Activated naive CD8-positive, alpha-beta T cell treated with anti-CD3 and anti-CD28 coated beads, Interleukin-2, amount 50 U/mL, for 16 hours (primary cell): ENCODE results near the gene PTPRN2.

Experiments used
- DNase-seq: peaks from one replicate; pipeline ENCODE4 v3.0.0-alpha.2; 2020; ENCODE audit warnings: low read depth, low spot score

PTPRN2 gene

DNA sequence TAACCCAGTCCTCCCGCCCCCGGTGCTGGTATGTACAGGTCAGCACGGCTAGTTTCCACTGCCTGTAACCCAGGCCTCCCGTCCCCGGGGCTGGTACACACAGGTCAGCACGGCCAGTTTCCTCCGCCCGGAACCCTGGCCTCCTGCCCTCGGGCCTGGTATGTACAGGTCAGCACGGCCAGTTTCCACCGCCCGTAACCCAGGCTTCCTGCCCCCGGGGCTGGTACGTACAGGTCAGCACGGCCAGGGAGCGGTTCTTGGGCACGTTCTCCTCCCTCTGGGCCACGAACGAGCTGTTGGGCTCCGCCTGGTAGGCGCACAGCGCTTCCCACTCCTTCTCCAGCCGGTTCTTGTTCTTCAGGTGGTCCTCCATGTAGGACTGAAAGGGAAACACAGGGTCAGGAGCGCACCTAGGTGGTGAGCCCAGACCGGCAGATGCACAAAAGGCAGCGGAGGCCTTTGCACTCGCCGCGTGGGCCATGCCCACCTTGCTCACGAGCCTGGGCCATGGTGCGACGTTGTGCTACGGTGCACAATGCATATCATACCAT, 966.4 kb downstream of the PTPRN2 start:
- DNase-seq = no peak

DNA sequence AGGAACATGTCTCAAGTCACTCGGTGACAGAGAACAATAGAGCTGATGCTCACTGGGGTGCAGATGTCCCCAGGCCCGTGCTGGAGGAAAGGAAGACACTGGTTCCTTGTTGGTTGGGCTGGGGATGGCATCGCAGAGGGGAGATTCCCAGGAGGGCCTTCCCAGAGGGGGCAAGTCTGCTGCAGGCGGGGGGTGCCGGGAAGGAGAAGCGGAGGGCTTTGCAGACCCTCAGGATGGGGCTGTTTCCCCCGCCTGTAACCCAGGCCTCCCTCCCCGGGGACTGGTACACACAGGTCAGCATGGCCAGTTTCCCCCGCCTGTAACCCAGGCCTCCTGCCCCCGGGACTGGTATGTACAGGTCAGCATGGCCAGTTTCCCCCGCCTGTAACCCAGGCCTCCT, 967.0 kb downstream of the PTPRN2 start:
- no peak for DNase-seq

DNA sequence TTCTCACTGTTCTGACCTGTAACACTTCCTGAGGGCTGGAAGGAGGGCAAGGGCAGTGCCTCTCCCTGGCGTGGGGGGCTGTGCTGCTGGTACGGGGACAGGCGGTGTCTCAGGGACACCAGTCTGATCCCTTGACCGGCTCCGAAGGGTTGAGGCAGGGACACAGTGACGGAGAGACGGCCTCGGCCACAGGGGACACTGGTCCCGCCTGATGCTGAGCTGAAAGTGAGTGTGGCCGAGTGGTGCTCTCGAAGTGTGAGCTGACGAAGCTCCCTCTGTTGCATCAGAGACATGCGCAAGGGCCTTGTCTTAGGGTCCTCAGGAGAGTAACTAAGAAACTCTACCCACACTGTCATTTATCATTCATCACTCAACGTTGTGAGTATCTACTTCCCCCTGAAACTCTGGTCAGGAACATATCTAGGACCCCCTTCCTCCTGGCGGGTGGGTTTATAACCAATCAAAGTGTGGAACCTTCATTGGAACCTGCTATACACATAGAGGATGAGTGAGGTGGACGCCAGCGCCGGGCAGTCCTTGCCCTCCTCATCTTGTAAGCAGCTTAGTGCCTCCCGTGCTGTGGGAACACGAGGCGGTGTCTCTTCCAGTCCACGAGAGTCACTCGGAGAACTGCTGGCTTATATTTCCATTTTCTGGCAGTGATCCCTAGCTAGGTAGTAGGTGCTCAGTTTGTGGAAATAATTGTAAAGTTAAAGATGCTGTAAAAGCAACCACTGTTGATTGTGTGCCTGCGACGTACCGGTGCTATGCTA, 967.7 kb downstream of the PTPRN2 start:
- DNase-seq = no peak

DNA sequence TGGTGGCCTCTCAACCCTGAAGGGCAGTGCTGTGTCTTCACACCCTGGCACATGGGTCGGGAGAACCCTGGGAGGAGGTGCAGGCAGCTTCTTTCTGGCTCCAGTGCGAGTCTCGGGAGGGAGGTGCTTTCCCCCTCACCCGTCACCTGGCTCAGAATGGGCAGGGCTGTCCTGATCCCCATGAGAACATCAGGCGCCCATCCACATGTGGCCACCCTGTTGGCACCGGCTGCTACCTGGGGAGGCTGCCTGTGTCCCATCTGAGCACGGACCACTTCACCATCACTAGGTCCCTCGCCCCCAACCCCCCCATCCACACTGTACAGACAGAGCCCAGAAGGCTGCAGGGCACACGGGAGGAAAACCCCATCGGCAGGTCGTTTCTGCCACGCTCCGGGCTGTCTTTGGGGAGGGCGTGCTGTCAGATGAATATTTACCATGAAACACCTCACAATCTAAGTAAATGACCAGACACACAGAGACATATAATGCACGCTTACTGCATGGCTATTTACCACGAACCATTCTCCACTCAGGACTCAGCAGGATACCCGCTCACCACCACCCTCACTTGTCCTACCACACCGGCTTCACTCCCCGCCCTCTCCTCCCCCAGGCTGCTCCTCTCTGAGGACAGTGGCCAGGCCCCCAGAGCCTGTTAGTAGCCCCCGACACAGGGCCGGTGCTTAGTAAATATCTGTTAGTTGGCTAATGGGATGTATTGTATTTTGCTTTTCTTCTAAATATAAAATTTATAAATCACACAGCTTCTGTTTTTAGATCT, 968.6 kb downstream of the PTPRN2 start:
- DNase-seq = no peak

DNA sequence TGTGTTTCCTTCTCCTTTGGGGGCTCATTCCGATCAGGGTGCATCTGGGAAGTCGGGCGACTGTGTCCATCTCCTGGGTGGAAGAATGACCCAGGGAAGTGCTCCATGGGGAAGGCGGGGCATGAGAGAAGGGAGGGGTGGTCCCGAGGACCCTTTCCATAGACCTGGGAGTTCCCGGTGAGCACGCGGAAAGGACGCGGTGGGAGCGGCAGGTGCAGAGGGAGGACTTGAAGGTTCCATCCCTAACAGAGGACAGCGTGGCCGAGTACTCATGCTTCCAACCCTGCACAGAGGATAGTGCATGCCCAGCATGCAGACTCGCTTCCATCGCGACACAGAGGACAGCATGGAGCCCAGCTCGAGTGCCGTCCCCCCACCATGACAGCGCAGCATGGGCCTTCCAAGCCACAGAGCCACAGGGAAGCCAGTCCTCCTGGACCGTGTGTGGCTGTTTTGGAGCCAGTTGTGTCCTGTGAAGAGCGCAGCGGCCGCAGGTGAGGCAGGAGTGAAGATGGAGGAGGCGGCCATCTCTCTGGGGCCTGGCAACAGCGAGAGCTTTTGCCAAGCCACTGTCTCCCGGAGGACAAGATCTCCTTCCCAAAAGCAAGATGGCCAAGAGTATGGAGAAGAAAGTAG, 969.4 kb downstream of the PTPRN2 start:
- DNase-seq = no peak

DNA sequence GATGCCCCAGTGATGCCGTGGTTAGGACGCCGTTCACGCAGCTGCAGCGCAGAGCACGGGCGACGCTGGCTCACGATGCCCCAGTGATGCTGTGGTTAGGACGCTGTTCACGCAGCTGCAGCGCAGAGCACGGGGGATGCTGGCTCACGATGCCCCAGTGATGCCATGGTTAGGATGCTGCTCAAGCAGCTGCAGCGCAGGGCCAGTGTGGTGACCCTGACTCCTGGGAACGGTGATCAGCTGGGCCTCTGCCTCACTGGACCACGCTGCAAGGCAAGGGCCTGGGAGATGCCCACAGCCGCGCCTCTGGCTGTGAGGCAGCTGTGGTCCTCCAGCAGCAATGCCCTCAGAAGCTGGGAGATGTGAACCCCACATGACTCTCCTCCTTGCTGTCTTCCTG, 970.2 kb downstream of the PTPRN2 start:
- no peak for DNase-seq

DNA sequence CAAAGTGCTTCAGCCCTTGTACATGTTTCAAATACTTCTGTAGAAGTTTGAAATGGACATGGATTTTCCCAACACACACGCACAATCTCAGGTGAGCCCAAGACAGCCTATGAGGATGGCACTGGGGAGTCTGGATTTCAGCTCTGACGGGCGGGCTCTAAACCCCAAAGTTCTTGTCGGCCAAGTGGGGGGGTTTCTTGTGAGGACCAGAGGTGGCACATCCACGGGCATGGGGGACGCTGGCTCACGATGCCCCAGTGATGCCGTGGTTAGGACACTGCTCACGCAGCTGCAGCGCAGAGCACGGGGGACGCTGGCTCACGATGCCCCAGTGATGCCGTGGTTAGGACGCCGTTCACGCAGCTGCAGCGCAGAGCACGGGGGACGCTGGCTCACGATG, 970.7 kb downstream of the PTPRN2 start:
- DNase-seq = no peak

DNA sequence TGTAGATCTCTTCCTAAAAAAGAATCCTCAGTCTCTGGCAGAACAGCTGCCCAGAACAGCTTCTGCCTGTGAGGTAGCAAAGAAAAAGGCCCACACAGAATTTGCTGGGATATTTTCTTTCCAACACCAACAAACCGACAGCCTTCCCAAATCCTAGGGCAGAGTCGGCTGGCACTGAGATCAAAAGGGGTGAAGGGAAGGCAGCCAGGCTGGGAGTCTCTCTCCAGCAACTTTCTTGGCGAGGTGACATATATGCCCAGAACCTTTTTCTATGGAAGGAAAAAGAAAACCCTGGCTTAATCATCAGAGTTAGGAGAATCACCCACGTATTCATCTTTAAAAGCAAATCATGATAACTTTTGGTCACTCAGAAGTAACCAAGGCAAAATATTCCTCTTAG, 971.2 kb downstream of the PTPRN2 start:
- no peak for DNase-seq

DNA sequence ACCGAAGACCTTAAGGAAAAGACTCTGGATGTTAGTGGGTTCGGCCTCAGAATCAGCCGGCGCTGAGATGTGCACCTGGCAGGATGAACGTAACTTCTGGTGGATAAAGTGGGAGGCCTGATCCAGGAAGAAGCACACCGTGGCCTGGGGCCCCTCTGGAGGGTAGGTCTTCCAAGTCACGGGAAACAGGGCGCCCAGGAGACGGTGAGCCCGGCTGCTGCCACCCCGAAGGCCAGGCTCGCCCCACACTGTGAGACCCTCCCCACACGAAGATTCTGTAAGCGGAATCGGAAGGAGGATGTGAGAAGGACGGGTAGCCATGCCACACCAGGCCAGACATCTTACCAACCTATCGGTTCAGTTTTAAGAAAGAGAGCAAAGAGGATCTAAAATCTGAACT, 971.8 kb downstream of the PTPRN2 start:
- no peak for DNase-seq

DNA sequence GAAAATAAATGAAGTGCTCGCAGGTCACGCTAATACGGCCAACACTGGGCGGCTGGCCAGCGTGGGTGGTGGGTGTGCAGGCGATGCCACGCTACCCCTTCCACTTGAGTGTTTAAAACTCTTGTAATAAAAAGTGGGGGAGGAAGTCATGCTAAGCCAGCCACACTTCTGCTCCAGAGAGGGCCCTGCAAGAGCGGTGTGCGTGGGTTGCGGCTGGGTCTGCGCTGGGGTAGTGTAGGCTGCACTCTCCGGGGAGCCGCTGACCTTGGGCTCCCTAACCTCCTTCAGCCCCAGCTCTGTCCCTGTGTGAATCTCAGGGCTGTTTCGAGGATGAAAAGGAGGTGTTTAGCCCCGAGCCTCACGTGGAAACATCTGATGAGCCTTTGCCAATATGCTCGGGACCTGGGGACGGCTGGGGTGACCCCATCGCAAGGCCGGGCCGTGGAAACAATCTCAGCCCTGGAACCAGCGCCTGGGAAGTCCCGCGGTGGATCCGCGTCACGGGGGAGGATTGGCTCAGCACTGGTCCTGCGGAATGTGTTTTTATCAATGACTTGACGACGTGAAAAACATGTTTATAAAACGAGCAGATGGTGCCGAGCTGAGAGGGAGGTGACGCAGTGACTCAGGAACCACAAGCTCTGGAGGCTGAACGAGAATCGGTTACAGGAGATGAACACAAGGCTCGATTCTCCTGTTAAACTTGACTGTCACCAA, 972.4 kb downstream of the PTPRN2 start:
- no peak for DNase-seq

DNA sequence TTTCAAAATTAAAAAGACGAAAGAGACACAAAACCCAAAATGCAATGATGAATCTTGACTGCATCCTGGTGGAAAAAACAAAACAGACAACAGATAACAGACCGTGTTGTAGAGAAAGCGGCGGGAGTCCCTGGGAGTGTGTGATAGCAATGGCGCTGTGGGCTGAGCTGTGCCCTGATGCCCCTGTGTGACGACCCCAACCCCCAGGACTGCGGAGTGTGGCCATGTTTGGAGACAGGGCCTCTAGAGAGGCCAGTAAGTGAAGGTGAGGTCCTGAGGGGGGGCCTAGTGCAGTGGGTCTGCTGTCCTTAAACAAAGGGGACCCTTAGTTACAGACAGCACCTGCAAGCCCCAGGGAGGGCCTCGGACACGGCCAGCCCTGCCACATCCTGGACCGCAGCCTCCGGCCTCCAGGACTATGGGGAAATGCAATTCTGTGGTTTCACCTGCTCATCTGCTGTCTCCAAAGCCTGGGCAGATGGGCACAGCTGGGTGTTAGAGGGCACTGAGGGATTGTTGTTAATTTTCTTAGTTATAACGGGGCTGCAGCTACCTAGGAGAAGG, 973.1 kb downstream of the PTPRN2 start:
- DNase-seq = no peak

DNA sequence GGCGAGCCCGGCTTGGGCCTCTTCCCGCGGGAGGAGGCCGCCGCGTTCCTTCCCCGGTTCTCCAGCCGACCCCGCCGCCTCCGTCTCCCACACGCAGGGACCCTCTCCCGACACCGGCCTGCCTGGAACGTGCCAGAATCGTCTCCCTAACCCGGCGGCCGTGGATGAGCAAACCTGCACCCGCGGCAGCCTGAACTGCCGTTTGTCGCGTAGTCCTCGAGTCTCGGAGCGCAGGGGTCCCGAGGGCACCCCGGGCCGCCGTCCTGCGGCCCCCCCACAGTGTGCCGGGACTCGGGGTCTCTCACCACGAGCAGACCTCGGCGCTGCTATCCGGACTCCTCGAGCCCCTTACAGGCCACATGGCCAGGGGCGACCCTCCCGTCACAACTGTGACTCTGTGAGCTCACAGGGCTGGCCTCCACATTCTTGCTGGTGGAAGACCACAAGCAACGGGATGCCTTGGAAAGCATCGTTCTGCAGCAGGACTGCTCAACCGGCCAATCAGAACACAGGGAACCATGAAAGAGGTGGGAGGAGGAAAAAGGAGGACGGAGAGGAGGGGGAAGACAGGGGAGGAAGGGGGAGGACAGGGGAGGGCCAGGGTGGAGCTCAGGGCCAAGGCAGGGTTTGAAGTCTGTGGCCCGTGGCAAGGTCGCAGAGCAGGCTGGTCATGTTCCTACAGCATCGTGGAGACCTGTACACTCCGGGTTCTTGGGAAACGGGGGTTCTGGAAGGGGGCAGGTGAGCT, 973.9 kb downstream of the PTPRN2 start:
- no peak for DNase-seq

DNA sequence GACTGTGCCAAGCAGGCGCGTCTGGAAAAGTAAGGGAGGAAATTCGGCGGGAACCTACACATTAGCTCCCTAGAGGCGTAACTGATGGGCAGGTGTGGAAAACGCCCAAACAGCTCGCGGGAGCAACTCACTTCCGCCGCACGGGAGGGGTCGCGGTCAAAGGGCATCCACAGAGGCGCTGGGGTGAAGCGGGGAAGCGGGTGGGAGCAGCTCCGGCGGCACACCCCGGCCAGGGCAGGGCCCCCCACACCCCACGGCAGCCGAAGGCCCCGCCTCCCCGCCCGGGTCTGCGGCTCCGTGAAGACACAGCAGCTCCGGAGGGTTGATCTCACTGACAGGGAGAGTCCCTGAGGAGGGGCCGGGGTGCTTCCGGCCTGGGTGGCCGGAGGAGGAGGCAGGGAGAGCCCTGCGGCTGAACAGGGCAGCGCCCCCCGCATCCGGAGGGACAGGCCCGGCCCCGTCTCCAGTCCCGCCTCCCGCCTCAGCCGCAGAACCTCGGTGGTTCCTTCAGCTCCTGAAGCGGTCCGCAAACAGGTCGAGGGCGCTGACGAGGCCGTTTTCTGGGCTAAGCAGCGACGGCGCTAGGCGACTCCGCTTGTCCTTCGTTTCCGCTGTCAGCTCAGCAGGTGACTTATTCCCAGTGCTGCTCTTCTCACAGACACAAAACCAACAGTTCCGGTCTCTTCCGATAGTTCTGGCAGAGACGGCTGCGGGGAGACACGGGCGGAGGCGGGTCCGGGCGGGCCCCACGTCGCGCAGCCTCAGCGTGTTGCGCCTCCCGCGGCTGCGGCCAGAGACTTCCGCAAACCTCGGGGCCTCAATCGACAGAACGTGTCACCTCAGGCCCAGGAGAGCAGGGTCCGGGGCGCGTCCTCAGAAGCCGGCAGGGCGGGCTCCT, 974.7 kb downstream of the PTPRN2 start:
- DNase-seq = no peak

DNA sequence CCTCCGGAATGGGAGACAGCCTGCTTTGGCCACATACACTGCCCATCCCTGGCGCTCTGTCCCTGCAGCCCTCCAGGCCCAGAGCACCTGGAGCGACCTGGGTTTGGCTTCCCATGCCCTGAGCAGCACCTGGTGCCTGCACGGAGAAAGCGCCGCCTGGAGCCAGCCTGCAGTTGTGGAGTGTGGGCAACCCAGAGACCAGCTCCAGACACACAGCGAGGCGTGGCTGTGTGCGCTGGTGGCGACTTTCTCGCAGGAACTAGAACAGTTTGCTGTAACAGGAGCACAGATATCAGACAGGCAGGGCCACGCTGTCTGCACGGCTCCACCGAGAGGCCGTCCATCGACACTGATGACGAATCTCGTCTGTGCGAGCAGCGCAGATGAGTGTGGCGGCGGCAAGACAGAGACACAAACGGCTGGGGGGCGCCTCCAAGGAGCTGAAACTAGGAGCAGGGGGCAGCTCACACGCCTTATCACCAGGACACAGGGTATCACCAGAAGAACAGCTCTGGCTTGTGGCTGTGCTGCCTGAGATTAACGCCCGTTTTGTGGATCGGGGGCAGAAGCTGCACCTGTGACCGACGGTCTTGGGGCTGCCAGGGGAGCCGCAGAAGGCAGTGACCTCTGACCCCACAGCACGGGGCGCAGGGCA, 975.5 kb downstream of the PTPRN2 start:
- DNase-seq = no peak

DNA sequence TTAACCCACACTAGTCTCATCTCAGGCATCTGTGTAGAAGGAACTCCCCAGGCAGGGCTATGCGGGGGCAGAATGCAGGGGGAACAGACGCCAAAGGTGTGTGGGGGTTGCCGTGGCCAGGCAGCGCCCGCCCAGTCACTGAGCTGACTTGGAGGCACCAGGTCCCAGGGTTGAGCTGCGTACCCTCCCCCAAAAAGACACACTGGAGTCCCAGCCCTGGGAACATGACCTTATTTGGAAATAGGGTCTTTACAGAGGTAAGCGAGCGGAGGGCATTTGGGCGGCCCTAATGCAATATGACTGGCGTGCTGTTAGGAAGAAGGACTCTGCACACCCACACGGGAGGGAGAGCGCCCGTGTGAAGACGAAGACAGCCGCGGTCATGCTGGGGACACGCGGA, 976.3 kb downstream of the PTPRN2 start:
- no peak for DNase-seq

DNA sequence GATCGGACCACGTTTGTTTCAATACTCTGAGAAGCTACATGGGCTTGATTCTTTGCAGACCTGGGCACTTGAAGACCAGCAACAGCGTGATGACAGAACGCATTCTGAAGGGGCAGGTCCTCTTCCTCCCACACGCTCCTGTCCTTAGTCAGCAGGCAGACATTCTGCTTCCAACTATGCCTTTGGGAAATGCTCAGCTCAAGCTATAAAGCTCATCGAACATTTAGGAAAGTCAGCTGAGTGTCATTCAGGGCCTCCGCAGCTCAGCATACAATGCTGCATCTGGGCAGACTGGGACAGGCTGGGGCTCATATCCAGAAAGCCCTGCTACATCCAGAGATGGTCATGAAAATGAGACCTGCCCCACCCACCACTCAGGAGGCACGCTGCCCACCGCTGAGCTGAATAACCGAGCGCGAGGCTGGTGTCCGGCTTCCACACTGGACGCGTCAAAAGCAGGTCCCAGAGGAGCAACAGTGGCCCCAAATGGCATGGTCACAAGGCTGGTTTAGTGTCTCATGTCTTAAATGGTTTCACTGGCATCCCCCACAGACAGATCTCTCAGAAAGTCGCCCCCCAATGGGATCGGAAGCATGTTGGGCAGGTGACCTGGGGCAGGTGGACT, 976.8 kb downstream of the PTPRN2 start:
- no peak for DNase-seq

DNA sequence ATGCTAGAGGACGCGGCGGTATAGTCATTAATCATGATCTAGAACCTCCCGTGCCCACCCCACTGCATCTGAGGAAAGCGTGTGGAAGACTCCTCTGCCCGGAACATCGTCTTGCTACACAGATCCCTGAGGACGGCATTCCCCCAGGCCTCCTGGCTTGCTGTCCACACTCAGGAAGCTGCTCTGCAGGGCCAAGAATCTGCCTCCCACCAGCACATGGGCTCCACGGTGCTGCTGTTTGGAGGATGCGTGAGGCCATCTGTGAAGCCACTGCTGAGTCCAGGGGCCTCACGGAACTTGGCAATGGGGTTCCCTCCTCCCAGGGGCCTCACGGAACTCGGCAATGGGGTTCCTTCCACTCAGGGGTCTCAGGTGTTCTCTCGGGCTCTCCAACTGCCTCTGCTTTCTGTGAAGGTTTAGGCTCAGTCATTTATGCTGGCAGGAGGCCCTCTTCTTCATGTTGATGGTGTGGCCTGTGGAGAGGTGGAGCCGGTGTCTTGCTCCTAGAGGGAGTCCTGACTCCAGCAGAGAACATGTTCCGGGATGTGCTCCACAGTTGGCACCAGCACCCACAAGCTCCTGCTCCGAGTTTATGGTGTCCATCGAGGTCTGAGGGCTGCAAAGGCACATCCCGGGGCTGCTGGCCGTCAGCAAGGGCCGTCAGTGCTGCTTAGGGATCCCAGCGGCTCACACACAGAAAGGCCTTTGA, 977.5 kb downstream of the PTPRN2 start:
- DNase-seq = no peak

DNA sequence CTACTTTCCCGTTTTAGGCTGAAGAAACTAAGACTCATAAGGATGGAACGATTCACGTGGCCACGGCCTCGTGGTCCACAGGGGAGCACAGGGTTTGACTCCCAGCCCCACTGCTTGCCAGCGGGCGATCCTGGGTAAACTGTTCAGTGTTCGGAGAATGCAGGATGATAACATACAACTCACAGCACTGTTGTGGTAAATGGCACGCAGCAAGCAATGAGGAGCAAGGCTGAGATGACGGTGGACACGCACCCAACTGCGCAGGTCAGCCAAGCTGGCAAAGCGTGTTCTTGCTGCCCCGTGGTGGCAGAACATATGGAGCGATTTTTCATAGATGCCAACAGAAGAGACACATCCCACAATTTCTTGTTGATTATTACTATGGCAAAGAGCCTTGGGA, 978.1 kb downstream of the PTPRN2 start:
- DNase-seq = no peak
